ENCODE results near the gene C5orf46. TPM values are rescaled to one million over a fixed set of nuclear protein-coding genes. Genes with fewer than 3 reads are reported as not detected.
"Not testable (repeated sequence)": the region's sequence is repeated elsewhere in the genome, so short reads cannot be mapped to it uniquely, and the experiment has no call there.

C5orf46 gene
- total RNA-seq, 1 donor from 2014 or later, result 2.0 TPM

DNA sequence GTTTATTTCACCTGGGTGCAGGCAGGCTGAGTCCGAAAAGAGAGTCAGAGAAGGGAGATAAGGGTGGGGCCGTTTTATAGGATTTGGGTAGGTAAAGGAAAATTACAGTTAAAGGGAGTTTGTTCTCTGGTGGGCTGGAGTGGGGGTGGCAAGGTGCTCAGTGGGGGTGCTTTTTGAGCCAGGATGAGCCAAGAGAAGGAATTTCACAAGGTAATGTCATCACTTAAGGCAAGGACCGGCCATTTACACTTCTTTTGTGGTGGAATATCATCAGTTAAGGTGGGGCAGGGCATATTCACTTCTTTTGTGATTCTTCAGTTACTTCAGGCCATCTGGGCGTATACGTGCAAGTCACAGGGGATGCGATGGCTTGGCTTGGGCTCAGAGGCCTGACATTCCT lies 36.4 kb downstream of the C5orf46 start:
- DNase-seq; intact Hi-C loops (cut with DNase I); ATAC-seq (ENCODE audit: poor library complexity): not testable (repeated sequence)

DNA sequence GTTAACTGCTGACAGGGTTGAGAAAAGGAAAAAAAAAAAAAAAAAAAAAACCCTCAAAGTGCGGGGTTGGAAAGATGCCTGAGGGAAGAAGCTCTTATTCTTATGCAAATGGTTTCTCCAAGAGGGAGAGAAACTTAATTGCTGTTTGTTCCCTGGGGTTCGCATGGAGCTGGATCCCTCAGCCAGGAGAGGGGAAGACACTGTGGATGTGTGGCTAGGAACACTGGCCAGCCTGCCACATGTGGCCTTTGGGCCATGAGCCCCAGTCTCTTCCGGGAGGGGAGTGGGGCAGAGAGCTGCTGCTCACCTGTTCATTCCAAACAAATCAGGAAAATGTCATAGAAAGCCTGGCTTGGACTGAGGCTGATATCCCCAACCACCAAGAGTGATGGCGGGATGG lies 37.2 kb downstream of the C5orf46 start:
- no peak for ATAC-seq (ENCODE audit: poor library complexity)
- DNase-seq, result no peak
- intact Hi-C loops (cut with DNase I), result no loop called here

- intact Hi-C loops (cut with DNase I), result no loop called here
- no peak for DNase-seq
- ATAC-seq (ENCODE audit: poor library complexity), result no peak
Observed at GRCh38 chr5:147863454-147864158, 42.7 kb downstream of the C5orf46 start.

- intact Hi-C loops (cut with DNase I), result no loop called here
- DNase-seq (no peak), ATAC-seq (ENCODE audit: poor library complexity) (no peak)
Observed at GRCh38 chr5:147860641-147861025, 45.7 kb downstream of the C5orf46 start.

- intact Hi-C loops (cut with DNase I), result no loop called here
- DNase-seq (no peak), ATAC-seq (ENCODE audit: poor library complexity) (no peak)
Observed at GRCh38 chr5:147859962-147860640, 46.2 kb downstream of the C5orf46 start.

- ATAC-seq (ENCODE audit: poor library complexity) (no peak), DNase-seq (no peak)
- intact Hi-C loops (cut with DNase I), result no loop called here
Observed at GRCh38 chr5:147858565-147858964, 47.8 kb downstream of the C5orf46 start.

DNA sequence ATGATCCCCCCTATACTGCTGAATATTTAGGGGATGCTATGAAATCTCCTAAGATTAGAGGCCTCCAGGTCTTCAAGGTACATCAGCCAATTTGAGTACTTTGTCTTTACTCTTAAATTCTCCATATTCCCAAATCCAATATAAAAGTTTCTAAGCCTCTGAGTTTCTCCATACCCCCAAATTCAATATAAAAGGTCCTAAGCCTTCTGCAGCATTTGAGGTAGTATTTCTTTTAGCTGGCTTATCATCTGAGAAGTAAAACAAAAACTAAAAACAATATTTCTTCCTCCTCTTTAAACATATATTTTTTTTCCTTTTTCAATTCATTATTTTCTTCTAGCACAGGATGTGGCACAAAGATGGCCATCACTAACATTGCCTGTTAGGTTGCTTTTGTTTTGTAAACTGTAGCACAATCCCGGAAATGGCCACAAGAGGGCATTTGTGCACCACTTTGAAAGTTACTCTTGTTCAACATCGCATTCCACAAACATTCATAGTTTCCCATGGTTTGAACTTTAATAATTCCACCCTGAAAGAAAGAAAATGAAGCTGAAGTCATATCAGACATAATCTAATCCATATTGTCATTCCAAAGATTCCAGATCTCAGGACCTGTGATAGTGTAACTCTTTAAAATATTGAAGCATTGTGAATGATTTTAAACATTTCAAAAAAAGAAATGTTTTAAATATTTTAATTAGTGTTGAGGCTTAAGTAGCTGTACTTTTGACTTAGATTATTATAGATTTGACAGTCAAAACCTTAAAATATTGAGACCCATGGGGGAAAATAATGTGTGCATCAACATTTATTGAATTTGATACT lies 48.8 kb downstream of the C5orf46 start:
- DNase-seq, result peak; percentile 41
- intact Hi-C loops (cut with DNase I), result loop anchor here (2.0 kb wide), 1 partner anchor 77 kb away; no protein-coding TSS in a partner anchor
- ATAC-seq (ENCODE audit: poor library complexity), result no peak

GRCh38 chr5:147856801-147857200 lies 49.5 kb downstream of the C5orf46 start:
- DNase-seq, result no peak
- ATAC-seq (ENCODE audit: poor library complexity), result no peak
- intact Hi-C loops (cut with DNase I), result loop anchor here (2.0 kb wide), 1 partner anchor 78 kb away; no protein-coding TSS in a partner anchor

- intact Hi-C loops (cut with DNase I), result loop anchor here (2.0 kb wide), 1 partner anchor 79 kb away; no protein-coding TSS in a partner anchor
- DNase-seq (no peak), ATAC-seq (ENCODE audit: poor library complexity) (no peak)
Observed at GRCh38 chr5:147855774-147856069, 50.6 kb downstream of the C5orf46 start.

- ATAC-seq (ENCODE audit: poor library complexity) (no peak), DNase-seq (no peak)
- intact Hi-C loops (cut with DNase I), result no loop called here
Observed at GRCh38 chr5:147854894-147855773, 51.2 kb downstream of the C5orf46 start.

- DNase-seq, result no peak
- no peak for ATAC-seq (ENCODE audit: poor library complexity)
- intact Hi-C loops (cut with DNase I), result no loop called here
Observed at GRCh38 chr5:147854331-147854730, 52.0 kb downstream of the C5orf46 start.

GRCh38 chr5:147853372-147853987 lies 52.9 kb downstream of the C5orf46 start:
- intact Hi-C loops (cut with DNase I), result no loop called here
- DNase-seq, result no peak
- ATAC-seq (ENCODE audit: poor library complexity), result no peak

- intact Hi-C loops (cut with DNase I), result no loop called here
- DNase-seq, result no peak
- no peak for ATAC-seq (ENCODE audit: poor library complexity)
Observed at GRCh38 chr5:147852365-147852764, 54.0 kb downstream of the C5orf46 start.

DNA sequence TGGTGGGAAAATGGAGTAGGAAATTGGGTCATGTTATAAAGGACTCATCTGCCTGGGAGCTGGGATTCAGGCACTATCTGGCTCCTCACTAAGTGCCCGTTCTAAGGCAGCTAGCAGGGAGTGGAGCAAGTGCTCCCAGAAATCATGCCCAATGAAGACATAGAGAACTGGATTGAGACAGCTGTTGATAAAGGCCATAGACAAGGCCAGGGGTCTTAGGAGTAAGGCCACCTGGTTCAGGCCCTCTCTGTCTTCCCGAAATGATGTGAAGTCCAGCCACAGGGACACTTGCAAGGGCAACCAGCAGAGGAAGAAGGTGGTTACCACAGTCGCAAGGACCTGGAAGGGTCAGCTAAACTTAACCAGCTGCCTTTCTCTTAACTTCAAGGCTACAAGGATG lies 54.8 kb downstream of the C5orf46 start:
- DNase-seq (no peak), ATAC-seq (ENCODE audit: poor library complexity) (no peak)
- intact Hi-C loops (cut with DNase I), result no loop called here

DNA sequence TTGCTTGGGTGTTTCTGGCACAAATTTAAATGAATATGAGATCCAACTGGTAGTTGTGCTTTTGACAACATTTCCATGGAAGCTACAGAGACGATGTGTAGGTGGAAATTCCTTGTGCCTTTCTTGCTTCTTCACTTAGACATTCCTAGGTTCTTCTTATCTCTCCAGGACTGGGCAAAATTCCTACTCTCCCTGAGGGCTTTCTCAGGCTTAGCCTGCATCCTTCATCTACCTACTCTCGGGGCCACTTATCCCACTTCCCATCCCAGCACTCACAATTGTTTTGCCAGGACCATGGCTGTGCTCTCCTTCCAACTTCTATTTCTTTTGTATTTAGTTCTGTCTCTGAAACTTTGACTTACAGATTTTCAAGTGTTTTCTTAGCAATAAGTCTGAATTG lies 57.1 kb downstream of the C5orf46 start:
- ATAC-seq (ENCODE audit: poor library complexity), result no peak
- no peak for DNase-seq
- intact Hi-C loops (cut with DNase I), result no loop called here

DNA sequence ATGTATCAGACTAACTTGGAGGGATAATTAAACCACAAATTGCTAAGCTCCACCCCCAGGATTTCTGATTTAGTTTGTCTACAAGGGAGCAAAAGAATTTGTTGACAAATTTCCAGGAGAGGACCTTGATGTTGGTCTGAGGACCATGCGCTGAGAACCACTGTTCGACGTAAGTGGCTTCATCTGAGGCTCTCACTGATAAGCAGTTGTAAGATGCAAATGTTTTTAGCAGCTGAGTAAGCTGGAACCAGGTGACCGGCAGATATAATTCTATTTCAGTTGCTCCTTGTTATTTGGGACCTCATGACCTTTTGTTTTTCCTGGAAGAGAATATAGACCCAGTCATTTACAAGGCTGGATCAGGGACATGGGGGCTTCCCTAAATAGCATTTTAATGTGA lies 60.7 kb downstream of the C5orf46 start:
- intact Hi-C loops (cut with DNase I), result no loop called here
- ATAC-seq (ENCODE audit: poor library complexity) (no peak), DNase-seq (no peak)

- ATAC-seq (ENCODE audit: poor library complexity) (no peak), DNase-seq (no peak)
- intact Hi-C loops (cut with DNase I), result no loop called here
Observed at GRCh38 chr5:147844846-147845245, 61.5 kb downstream of the C5orf46 start.

DNA sequence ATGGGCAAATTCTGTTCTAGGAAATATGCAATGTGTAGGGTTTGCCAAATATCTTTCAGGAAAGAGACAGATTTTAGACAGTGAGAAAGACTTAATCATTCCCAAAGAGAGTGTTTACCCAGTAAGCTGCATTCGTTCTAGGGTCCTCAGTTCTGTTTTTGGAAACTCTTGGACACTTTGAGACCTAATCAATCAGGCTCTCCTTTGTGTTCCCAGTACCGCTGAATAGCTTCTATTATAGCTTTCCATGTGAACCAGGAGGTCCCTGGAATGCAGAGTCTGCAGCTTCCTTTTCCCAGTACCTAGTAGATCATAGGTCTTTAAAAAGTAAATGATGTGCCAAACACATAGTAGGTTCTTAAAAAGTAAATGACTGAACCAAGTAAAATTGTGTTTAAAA lies 63.5 kb downstream of the C5orf46 start:
- DNase-seq (no peak), ATAC-seq (ENCODE audit: poor library complexity) (no peak)
- intact Hi-C loops (cut with DNase I), result no loop called here
